NCI-H2171 treated with DMSO at 0.1 percent for 48 hours (cell line): ENCODE measurements around the gene SRC.
A peak's percentile ranks its signal among the peaks of the same experiment; 100 is the strongest.

Experiments used
- DNase-seq: peaks from one replicate; lab custom pipeline; 2025; lab: John Stamatoyannopoulos, UW

SRC gene

GRCh38 chr20:37315021-37315451 lies 30.9 kb upstream of the SRC start:
- DNase-seq = no peak

GRCh38 chr20:37315452-37316110 lies 30.4 kb upstream of the SRC start:
- no peak for DNase-seq

DNA sequence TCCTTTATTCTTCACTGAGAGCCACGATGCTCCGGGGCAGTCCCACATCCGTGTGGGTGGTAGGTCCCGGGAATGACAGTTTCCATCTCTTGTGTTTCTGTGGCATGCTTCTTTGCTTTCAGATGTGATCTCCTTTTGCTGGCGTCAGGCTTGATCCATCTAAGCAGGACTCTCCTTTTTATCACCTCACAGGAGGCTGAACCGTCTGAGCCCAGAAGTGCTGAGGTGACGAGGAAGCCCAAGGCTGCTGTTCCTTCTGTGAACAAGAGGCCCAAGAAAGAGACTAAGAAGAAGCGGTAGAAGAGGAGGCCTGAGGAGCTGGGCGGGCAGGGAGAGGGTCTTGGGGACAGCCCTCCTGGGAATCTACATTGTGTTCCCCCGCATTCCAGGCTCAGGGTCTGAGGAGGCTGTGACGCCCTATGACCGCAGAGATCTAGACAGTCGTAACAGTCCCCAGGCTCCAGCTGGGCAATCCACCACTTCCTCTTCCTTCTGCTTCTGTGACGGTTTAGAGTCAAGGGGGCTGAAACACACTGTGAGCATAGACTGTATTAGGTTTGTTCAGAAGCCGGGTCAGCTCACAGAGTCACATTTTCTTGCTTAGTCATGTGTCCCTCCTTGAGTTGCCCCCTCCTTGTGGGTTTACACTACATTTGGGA lies 29.7 kb upstream of the SRC start:
- DNase-seq = no peak

DNA sequence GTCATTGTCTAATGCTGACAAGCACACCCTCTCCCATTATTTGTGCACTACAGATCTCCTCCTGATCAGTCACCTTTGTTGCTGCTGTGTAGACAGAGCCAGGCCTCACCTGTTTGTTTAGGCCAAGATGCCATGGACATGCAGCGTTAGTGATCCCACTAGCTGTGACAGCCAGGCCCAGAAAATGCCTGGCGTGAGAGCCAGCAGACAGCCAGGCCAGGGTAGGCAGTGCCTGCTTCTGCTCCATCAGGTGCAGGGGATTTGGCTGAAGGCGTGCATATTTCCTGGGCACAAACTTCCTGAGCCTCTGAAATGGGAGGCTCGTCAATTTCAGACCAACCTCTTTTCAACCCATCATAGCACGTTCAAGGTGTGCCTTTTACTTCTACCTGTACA lies 29.2 kb upstream of the SRC start:
- no peak for DNase-seq

DNA sequence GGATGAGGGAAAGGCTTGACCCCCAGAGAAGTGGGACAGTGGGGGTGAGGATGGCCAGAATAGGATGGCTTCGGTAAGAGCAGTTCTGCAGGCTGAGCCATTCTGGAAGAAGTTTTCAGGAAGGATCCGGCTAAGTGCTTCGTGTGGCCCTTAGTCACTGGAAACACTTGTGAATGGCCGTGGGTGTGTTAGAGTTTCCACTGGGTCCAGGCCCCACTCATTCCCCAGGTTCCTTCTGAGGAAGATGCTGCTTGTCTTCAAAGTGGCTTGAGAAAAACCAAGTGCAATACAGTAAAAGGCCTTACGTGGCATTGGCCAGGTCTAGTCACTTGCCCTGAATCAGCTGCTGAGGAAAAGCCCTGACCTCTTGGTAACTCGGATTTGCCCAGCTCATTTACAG lies 28.6 kb upstream of the SRC start:
- no peak for DNase-seq

GRCh38 chr20:37317994-37318640 lies 27.8 kb upstream of the SRC start:
- DNase-seq = peak; percentile 24

- no peak for DNase-seq
Observed at GRCh38 chr20:37319151-37319671, 26.7 kb upstream of the SRC start.

- DNase-seq = no peak
Observed at GRCh38 chr20:37323985-37324384, 22.0 kb upstream of the SRC start.

GRCh38 chr20:37325206-37325605 lies 20.7 kb upstream of the SRC start:
- DNase-seq = no peak

DNA sequence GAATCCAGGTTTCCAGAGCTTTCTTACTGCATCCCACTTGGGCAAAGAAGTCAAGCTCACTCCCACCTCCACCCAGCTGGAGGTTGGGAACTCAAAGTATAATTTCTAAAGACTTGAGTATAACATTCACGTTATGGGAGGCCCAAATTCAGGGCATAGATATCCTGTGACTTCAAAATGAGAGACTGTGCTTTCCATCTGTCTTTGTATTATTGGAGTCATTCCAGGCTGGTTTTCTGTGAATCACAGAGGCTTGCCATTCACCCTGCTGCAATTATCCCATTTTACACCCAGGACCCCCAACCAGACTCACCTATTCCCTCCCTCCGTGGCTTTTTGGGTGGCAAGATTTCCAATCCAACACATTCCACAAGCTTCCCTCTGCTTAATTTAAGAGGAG lies 19.3 kb upstream of the SRC start:
- no peak for DNase-seq

GRCh38 chr20:37327748-37328147 lies 18.2 kb upstream of the SRC start:
- DNase-seq = no peak

GRCh38 chr20:37328149-37328945 lies 17.6 kb upstream of the SRC start:
- no peak for DNase-seq

DNA sequence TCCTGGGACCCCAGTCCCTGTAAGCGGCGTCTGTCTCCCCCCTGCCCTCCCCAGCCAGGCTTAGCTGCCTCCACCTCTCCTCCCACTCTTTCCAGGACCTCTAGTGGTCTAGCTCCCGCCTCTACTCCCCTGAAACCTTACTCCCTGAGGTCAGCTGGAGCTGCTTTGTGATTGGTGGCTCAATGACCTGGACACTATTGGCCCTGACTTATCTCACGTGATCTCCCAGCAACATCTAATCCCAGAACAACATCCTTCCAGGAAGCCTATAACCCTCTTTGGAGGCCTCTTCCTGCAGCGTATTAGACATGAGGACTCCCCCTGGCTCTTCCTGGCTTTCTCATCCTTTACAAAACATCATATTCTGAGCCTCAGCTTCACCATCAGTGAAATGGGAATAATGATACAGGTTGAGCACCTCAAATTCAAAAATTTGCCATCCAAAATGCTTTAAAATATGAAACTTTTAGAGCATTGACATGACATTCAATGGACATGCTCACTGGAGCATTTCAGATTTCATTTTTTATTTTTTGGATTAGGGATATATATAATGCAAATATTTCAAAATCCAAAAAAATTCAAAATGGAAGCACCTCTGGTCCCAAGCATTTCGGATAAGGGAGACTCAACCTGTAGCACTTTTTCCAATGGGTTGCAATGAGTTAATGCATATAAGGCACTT lies 16.3 kb upstream of the SRC start:
- DNase-seq = no peak

GRCh38 chr20:37330316-37330715 lies 15.6 kb upstream of the SRC start:
- no peak for DNase-seq

DNA sequence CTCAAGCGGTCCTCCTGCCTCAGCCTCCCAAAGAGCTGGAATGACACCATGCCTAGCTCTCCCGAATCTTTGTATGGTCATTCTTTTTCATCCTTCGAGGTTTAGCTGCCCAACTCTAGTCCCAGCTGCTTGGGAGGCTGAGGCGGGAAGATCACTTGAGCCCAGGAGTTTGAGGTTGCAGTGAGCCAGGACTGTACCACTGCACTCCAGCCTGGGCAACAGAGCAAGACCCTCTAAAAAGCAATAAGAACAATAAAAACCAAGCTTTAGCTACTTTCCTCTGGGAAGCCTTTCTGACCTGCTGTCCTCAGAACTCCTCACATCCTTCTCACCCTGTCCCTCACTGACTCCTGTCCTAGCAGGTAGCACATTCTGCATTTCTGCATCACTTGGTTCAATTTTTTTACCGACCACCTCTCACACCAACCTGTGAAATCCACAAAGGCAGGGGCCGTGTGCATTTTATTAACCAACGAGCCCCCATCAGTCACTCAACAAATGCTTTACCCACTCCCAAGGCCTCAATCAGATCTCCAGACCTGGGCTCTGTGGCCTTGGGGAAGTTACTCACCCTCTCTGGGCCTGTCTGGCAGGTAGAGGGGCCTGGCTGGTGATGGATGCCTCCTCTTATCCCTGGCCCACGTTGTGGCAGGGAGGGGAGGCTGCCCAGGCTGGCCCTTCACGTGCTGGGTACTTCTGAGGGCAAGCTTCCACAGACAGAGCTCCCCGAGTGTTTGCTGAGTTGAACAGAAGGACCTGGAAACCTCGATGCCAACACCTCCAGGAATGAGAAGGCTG lies 14.7 kb upstream of the SRC start:
- no peak for DNase-seq

- no peak for DNase-seq
Observed at GRCh38 chr20:37333130-37333847, 12.7 kb upstream of the SRC start.

GRCh38 chr20:37333848-37334318 lies 12.1 kb upstream of the SRC start:
- no peak for DNase-seq

DNA sequence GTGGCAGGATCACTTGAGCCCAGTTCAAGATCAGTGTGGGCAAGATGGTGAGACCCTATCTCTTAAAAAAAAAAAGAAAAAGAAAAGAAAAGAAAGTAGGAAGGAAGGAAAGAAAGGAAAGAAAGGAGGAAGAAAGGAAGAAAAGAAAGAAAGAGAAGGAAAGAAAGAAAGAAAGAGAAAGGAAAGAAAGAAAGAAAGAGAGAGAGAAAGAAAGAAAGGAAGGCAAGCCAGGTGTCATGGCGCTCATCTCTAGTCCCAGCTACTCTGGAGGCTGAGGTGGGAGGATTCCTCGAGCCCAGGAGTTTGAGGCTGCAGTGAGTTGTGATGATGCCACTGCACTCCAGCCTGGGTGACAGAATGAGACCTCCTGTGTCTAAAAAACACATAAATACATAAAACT lies 11.5 kb upstream of the SRC start:
- DNase-seq = no peak

GRCh38 chr20:37335642-37336368 lies 10.1 kb upstream of the SRC start:
- no peak for DNase-seq
